Suprapubic skin (tissue), 4 donors: ENCODE data around the gene MFAP4. TPM values are rescaled to one million over a fixed set of nuclear protein-coding genes. Genes with fewer than 3 reads are reported as not detected.

Source experiments
- DNase-seq, 2 donors: peaks; one replicate each; pipeline ENCODE4 v3.0.0-alpha.2; 2019; ENCODE audit warnings: low spot score in 2 of 2
- H3K27ac ChIP-seq: fragments of 200-600 bp; sonication (generic); one replicate; pipeline ENCODE4 v1.5.1; 2019
- H3K27me3 ChIP-seq: fragments of 200-600 bp; sonication (generic); one replicate; pipeline ENCODE4 v1.5.1; 2019
- H3K36me3 ChIP-seq: fragments of 200-600 bp; sonication (generic); one replicate; pipeline ENCODE4 v1.5.1; 2019
- H3K4me1 ChIP-seq: fragments of 200-600 bp; sonication (generic); one replicate; pipeline ENCODE4 v1.5.1; 2019
- H3K4me3 ChIP-seq: fragments of 200-600 bp; sonication (generic); one replicate; pipeline ENCODE4 v1.5.1; 2019; ENCODE audit warnings: mild to moderate bottlenecking
- H3K9me3 ChIP-seq: fragments of 200-600 bp; sonication (generic); one replicate; pipeline ENCODE4 v1.5.1; 2019
- EP300 ChIP-seq: sonication (generic); formaldehyde crosslinking; IDR thresholded peaks from one replicate; pipeline ENCODE4 v1.6.1; 2017; ENCODE audit warnings: antibody characterized with exemption
- POLR2A ChIP-seq, 2 donors: fragments of 450-650 bp; IDR thresholded peaks; one replicate each; pipeline ENCODE4 v1.6.1; 2017; ENCODE audit warnings: antibody characterized with exemption in 2 of 2, mild to moderate bottlenecking in 2 of 2, moderate library complexity in 2 of 2
- POLR2AphosphoS5 ChIP-seq, 3 donors: sonication (generic); formaldehyde crosslinking; IDR thresholded peaks; one replicate each; pipeline ENCODE4 v1.6.1; 2017; ENCODE audit warnings: antibody characterized with exemption in 3 of 3
- WGBS: methylation state at CpG from one replicate; pipeline ENCODE4 v1.1.5; 2018; 5-methylcytosine and 5-hydroxymethylcytosine counted together
- total RNA-seq, 4 donors: library from RNA; depleted of rRNA; stranded (reverse); fragments of >200 nt; gene quantifications; one replicate each; pipeline ENCODE4 v1.1.0, GENCODE V29; 2016
- TF ChIP-seq, protein P1 (sequence below), 2 donors: fragments of 200-600 bp in 1 of 2; fragments of 450-650 bp in 1 of 2; sonication (generic) in 1 of 2; IDR thresholded peaks; one replicate each; pipeline ENCODE4 v1.5.1; 2016 to 2019; ENCODE audit warnings: antibody characterized with exemption in 2 of 2, mild to moderate bottlenecking in 1 of 2, moderate library complexity in 1 of 2

Gene MFAP4
- total RNA-seq, 4 donors from 2014 or later: 14.9 to 27.8 (median 24.9) TPM

DNA sequence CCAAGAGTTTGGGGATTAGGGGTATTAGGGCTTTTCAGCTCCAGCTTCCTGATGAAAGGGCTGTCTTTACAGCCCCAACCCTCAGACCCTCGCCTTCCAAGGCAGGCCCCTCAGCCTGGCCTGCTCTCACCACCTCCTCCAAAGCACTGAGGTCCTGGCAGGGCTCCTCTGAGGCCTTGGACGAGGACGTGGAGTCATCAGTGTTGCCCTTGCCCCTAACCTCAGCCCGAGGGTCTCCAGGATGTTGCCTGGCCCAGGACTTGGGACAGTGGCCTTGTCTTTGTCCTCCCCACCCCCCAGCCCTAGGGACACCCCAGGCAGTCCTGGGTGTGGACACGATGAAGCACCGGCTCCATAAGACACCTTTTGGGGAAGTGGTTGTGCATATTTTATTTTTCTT, 52.7 kb downstream of the MFAP4 start:
- H3K4me1 ChIP-seq: peaks cover 21% of the 10 kb centered on the region
- no peak for TF ChIP-seq POLR2A (IDR thresholded peaks at IDR 0.05)
- TF ChIP-seq, protein P1, sequence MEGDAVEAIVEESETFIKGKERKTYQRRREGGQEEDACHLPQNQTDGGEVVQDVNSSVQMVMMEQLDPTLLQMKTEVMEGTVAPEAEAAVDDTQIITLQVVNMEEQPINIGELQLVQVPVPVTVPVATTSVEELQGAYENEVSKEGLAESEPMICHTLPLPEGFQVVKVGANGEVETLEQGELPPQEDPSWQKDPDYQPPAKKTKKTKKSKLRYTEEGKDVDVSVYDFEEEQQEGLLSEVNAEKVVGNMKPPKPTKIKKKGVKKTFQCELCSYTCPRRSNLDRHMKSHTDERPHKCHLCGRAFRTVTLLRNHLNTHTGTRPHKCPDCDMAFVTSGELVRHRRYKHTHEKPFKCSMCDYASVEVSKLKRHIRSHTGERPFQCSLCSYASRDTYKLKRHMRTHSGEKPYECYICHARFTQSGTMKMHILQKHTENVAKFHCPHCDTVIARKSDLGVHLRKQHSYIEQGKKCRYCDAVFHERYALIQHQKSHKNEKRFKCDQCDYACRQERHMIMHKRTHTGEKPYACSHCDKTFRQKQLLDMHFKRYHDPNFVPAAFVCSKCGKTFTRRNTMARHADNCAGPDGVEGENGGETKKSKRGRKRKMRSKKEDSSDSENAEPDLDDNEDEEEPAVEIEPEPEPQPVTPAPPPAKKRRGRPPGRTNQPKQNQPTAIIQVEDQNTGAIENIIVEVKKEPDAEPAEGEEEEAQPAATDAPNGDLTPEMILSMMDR (IDR thresholded peaks at IDR 0.05): no peak
- no peak for TF ChIP-seq POLR2AphosphoS5 (IDR thresholded peaks at IDR 0.05)
- no peak for TF ChIP-seq EP300
- DNase-seq: no peak
- H3K27ac ChIP-seq: no peak overlapping the region
- no peaks in the 10 kb centered on the region for H3K27me3 ChIP-seq
- no peaks in the 10 kb centered on the region for H3K9me3 ChIP-seq
- H3K4me3 ChIP-seq: no peak overlapping the region
- H3K36me3 ChIP-seq: peaks cover 58% of the 10 kb centered on the region
- whole genome bisulfite sequencing: 75% methylated on average over 2 of the region's 6 CpGs

DNA sequence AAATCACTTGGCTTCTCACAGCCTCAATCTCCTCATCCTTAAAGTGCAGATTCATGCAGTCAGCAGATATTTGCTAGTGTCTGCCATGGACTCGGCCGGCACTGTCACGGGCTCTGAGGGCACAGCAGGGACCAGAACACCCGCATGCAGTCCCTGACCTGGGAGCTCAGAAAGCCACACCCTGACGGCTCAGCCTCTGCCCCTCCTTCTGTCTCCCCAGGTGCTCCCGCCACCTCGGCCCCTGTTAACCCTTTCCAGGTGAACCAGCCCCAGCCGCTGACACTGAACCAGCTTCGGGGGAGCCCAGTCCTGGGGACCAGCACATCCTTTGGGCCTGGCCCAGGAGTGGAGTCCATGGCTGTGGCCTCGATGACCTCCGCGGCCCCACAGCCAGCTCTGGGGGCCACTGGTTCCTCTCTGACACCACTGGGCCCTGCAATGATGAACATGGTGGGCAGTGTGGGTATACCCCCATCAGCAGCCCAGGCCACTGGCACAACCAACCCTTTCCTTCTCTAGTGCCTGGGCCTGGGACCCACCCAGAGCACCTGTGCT, 53.2 kb downstream of the MFAP4 start:
- Histone ChIP-seq H3K4me3 (no peak overlapping the region), H3K9me3 (no peaks in the 10 kb centered on the region), H3K27me3 (no peaks in the 10 kb centered on the region), H3K27ac (no peak overlapping the region), H3K36me3 (peaks cover 63% of the 10 kb centered on the region), H3K4me1 (peaks cover 21% of the 10 kb centered on the region)
- no peak for DNase-seq
- WGBS: 65% methylated on average over 8 of the region's 12 CpGs
- TF ChIP-seq POLR2AphosphoS5 (IDR thresholded peaks at IDR 0.05) (no peak), POLR2A (IDR thresholded peaks at IDR 0.05) (no peak), EP300 (no peak)
- TF ChIP-seq, protein P1 (IDR thresholded peaks at IDR 0.05): no peak

Other genes starting within 250 kb of the MFAP4 start
- gene EPN2, start 149.8 kb downstream of the MFAP4 start, total RNA-seq: 100 to 1,000 TPM in 3 of 4 donors, 10 to 100 TPM in 1; 95.9 to 276 (median 131) TPM
- 10 to 100 TPM; 10.7 to 21.7 (median 17.3) TPM for gene B9D1, start 24.5 kb downstream of the MFAP4 start, total RNA-seq
- gene MAPK7, start 8.7 kb downstream of the MFAP4 start, total RNA-seq: 10 to 100 TPM; 30.9 to 47.1 (median 43.6) TPM
- 1 to 10 TPM in 3 of 4 donors, under 1 TPM in 1; 0.62 to 3.9 (median 1.5) TPM for gene RNF112, start 24.0 kb upstream of the MFAP4 start, total RNA-seq
- 10 to 100 TPM; 19.1 to 53.0 (median 39.2) TPM for gene SLC47A1, start 146.7 kb upstream of the MFAP4 start, total RNA-seq